Right lobe of liver (tissue), 6 donors: ENCODE data around the gene CCR4. TPM values are rescaled to one million over a fixed set of nuclear protein-coding genes. Genes with fewer than 3 reads are reported as not detected.
"Not testable (repeated sequence)": the region's sequence is repeated elsewhere in the genome, so short reads cannot be mapped to it uniquely, and the experiment has no call there.

Experiments used
- ATAC-seq, 4 donors: fragments of 200-7000 bp; cut with Tn5 transposase; one replicate each; pipeline ENCODE4 v1.9.1; 2020; ENCODE audit warnings: mild to moderate bottlenecking in 4 of 4, moderate library complexity in 4 of 4
- DNase-seq, 3 donors: peaks; one replicate each; pipeline ENCODE4 v3.0.0-alpha.2; 2020
- H3K27ac ChIP-seq, 3 donors: fragments of 200-600 bp; one replicate each; pipeline ENCODE4 v1.8.0; 2022
- H3K27me3 ChIP-seq, 2 donors: fragments of 200-600 bp; one replicate each; pipeline ENCODE4 v1.8.0; 2022
- H3K36me3 ChIP-seq, 4 donors: fragments of 200-600 bp; sonication (generic) in 1 of 4; one replicate each; pipeline versions ENCODE4 v1.5.1 to v1.8.0; 2017 to 2022; ENCODE audit warnings: control low read depth in 1 of 4
- H3K4me1 ChIP-seq, 4 donors: fragments of 200-600 bp; sonication (generic) in 1 of 4; one replicate each; pipeline versions ENCODE4 v1.5.1 to v1.8.0; 2017 to 2022; ENCODE audit warnings: control low read depth in 1 of 4
- H3K4me3 ChIP-seq, 3 donors: fragments of 200-600 bp; one replicate each; pipeline ENCODE4 v1.8.0; 2022
- H3K9me3 ChIP-seq, 4 donors: fragments of 200-600 bp; sonication (generic) in 1 of 4; one replicate each; pipeline versions ENCODE4 v1.5.1 to v1.8.0; 2017 to 2022; ENCODE audit warnings: control low read depth in 1 of 4
- CTCF ChIP-seq, 4 donors: fragments of 200-600 bp in 3 of 4; fragments of 450-650 bp in 1 of 4; IDR thresholded peaks; one replicate each; pipeline versions ENCODE4 v1.5.1 to v1.8.0; 2016 to 2022; ENCODE audit warnings: antibody characterized with exemption in 4 of 4, mild to moderate bottlenecking in 2 of 4
- POLR2A ChIP-seq: fragments of 450-650 bp; IDR thresholded peaks from one replicate; pipeline ENCODE4 v1.6.1; 2017; ENCODE audit warnings: antibody characterized with exemption, mild to moderate bottlenecking
- WGBS: methylation state at CpG from one replicate; pipeline ENCODE4 v1.1.6; 2018; ENCODE audit warnings: low coverage, low lambda C conversion rate; ENCODE audit not compliant: insufficient coverage; ENCODE audit errors: missing lambda C conversion rate; 5-methylcytosine and 5-hydroxymethylcytosine counted together
- intact Hi-C, 2 donors: fragments of 100-400 bp; cut with DNase I; formaldehyde crosslinking; loops; one replicate each; pipeline versions ENCODE4 v1.11.2 to v1.14.1; 2022
- total RNA-seq, 6 experiments: library from RNA; depleted of rRNA in 2 of 6; stranded (reverse); fragments of >200 nt in 2 of 6; fragmentation: NEBNext Ultra II Directional in 3 of 6; extraction: Animal tissue kit (Norgen Biotek cat#: 25700) in 3 of 6; gene quantifications; one replicate each; pipeline versions ENCODE4 v1.1.0 to v1.2.4, GENCODE V29; 2016 to 2023
- donor health status: DM: no; HTN: yes; CAD: no.
- donor health status: DM: no; HTN: no; CAD: no.
- donor health status: DM: no; HTN: no; CAD: no.
- donor health status: DM: no; HTN: yes; CAD: no.
- donor health status: DM: no; HTN: yes; CAD: no.

The CCR4 gene
- total RNA-seq, 6 experiments from 2014 or later, result 0.06 to 0.23 (median 0.11) TPM

DNA sequence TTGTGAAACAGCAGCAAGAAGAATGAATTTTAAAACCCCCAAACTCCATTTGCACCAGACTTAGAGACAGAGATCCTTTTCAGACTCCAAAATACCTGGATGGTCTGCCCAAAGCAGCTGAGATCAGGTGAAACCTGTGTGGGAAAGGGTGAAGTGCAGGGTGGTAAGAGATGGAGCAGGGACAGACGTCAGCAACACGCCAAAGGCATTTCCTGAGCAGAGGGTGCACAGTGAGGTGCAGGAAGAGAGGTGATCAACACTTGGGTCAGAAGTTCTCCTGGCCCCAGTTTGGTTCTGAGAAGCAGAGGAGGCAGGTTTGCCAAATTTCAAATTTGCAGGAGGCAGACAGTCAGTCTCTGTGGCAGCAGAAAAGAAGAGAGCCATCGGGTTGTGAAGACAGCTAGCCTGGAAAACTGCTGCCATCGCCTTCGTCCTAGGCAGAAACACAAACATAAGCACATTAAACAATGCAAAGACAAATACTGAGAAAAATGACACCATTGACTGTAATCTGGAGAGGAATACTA lies 9.8 kb downstream of the CCR4 start:
- no peaks in the 10 kb centered on the region for H3K9me3 ChIP-seq
- H3K36me3 ChIP-seq, result no peaks in the 10 kb centered on the region
- intact Hi-C loops, result no loop called here
- H3K4me3 ChIP-seq, result no peak overlapping the region
- ATAC-seq (peak in 1 of 4 donors; percentile 31), DNase-seq (no peak)
- H3K4me1 ChIP-seq, result no peaks in the 10 kb centered on the region
- no peak overlapping the region for H3K27ac ChIP-seq
- no peaks in the 10 kb centered on the region for H3K27me3 ChIP-seq
- TF ChIP-seq CTCF (IDR thresholded peaks at IDR 0.05) (no peak), POLR2A (no peak)
- WGBS, result 65% methylated on average over 5 of the region's 5 CpGs

DNA sequence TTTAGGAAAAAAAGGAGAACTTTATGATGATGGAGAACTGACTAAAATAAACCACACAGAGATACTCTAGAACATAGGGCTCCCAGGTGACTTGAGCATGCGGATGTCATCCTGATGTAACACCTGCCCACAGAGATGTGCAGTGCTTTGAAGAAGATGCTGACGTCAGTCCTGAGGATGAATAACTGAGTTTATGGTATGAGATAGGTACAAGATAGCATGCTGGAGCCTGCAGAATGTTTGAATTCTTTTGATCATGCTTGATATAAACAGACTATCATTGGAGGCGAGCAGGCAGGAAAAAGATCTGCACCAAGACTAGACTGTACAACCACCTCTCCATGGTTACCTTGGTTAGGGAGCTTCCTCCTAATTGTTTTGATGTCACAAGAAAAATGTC lies 12.4 kb downstream of the CCR4 start:
- Histone ChIP-seq H3K27me3 (no peaks in the 10 kb centered on the region), H3K4me1 (no peaks in the 10 kb centered on the region), H3K9me3 (no peaks in the 10 kb centered on the region), H3K4me3 (no peak overlapping the region), H3K36me3 (no peaks in the 10 kb centered on the region), H3K27ac (no peak overlapping the region)
- intact Hi-C loops, result no loop called here
- TF ChIP-seq POLR2A (no peak), CTCF (IDR thresholded peaks at IDR 0.05) (no peak)
- ATAC-seq (no peak), DNase-seq (no peak)
- 65% methylated on average over 3 of the region's 3 CpGs for WGBS

- H3K27ac ChIP-seq, H3K36me3 ChIP-seq, DNase-seq, ATAC-seq, H3K4me3 ChIP-seq, intact Hi-C loops, H3K9me3 ChIP-seq, H3K4me1 ChIP-seq, H3K27me3 ChIP-seq: not testable (repeated sequence)
- WGBS, result 40% methylated on average over 1 of the region's 2 CpGs
Measured at GRCh38 chr3:32964781-32965180, 13.3 kb downstream of the CCR4 start.

- intact Hi-C loops, H3K4me3 ChIP-seq, ATAC-seq, H3K27me3 ChIP-seq, H3K27ac ChIP-seq, H3K4me1 ChIP-seq, DNase-seq, H3K9me3 ChIP-seq, H3K36me3 ChIP-seq: not testable (repeated sequence)
- WGBS, result 80% methylated on average over 1 of the region's 2 CpGs
Measured at GRCh38 chr3:32965617-32966213, 14.3 kb downstream of the CCR4 start.

DNA sequence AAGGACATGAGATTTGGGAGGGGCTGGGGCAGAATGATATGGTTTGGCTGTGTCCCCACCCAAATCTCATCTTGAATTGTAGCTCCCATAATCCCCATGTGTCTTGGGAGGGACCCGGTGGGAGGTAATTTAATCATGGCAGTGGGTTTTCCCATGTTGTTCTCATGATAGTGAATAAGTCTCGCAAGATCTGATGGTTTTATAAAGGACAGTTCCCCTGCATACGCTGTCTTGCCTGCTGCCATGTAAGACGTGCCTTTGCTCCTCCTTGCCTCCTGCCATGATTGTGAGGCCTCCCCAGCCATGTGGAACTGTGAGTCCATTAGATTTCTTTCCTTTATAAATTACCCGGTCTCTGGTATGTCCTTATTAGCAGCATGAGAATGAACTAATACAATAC lies 15.2 kb downstream of the CCR4 start:
- intact Hi-C loops, H3K4me1 ChIP-seq, H3K9me3 ChIP-seq, H3K27ac ChIP-seq, H3K27me3 ChIP-seq, DNase-seq, H3K4me3 ChIP-seq, ATAC-seq, H3K36me3 ChIP-seq: not testable (repeated sequence)
- 73% methylated on average over 5 of the region's 5 CpGs for WGBS

- DNase-seq (no peak), ATAC-seq (no peak)
- intact Hi-C loops, result no loop called here
- no peaks in the 10 kb centered on the region for H3K27me3 ChIP-seq
- WGBS, result 92% methylated on average over 2 of the region's 3 CpGs
- no peak for TF ChIP-seq POLR2A
- no peak for TF ChIP-seq CTCF (IDR thresholded peaks at IDR 0.05)
- no peaks in the 10 kb centered on the region for H3K9me3 ChIP-seq
- H3K4me3 ChIP-seq, result no peak overlapping the region
- H3K36me3 ChIP-seq, result no peaks in the 10 kb centered on the region
- no peaks in the 10 kb centered on the region for H3K4me1 ChIP-seq
- no peak overlapping the region for H3K27ac ChIP-seq
Measured at GRCh38 chr3:32968166-32968919, 16.9 kb downstream of the CCR4 start.
